Karpas-422 (cell line): ENCODE data around the gene MAP3K8. TPM values are rescaled to one million over a fixed set of nuclear protein-coding genes. Genes with fewer than 3 reads are reported as not detected.

Experiments
- DNase-seq: peaks from one replicate; pipeline ENCODE4 v3.0.0-alpha.2; 2015
- H2AFZ ChIP-seq: fragments of 200-600 bp; sonication (generic); 2 replicates; pipeline ENCODE4 v1.6.1; 2014; ENCODE audit warnings: antibody characterized with exemption, low read length, mixed read lengths
- H3K27ac ChIP-seq: fragments of 200-600 bp; sonication (generic); 2 replicates; pipeline ENCODE4 v1.5.1; 2014; ENCODE audit warnings: mild to moderate bottlenecking, low read length, moderate library complexity
- H3K27me3 ChIP-seq: fragments of 200-600 bp; sonication (generic); 2 replicates; pipeline ENCODE4 v1.6.1; 2014; ENCODE audit warnings: low read length, mixed read lengths
- H3K36me3 ChIP-seq: fragments of 200-600 bp; sonication (generic); 2 replicates; pipeline ENCODE4 v1.6.1; 2014; ENCODE audit warnings: low read length, mixed read lengths; ENCODE audit not compliant: insufficient read depth
- H3K4me1 ChIP-seq: fragments of 200-600 bp; sonication (generic); 2 replicates; pipeline ENCODE4 v1.6.1; 2014; ENCODE audit warnings: mild to moderate bottlenecking, low read length, mixed read lengths
- H3K4me2 ChIP-seq: fragments of 200-600 bp; sonication (generic); 2 replicates; pipeline ENCODE4 v1.6.1; 2014; ENCODE audit warnings: low read length, low read depth, mild to moderate bottlenecking; ENCODE audit not compliant: poor library complexity, severe bottlenecking
- H3K4me3 ChIP-seq: fragments of 200-600 bp; sonication (generic); 2 replicates; pipeline ENCODE4 v1.5.1; 2014; ENCODE audit warnings: mild to moderate bottlenecking, antibody characterized with exemption, low read length, mixed read lengths
- H3K79me2 ChIP-seq: fragments of 200-600 bp; sonication (generic); 2 replicates; pipeline ENCODE4 v1.6.1; 2014; ENCODE audit warnings: mild to moderate bottlenecking, low read length, mixed read lengths
- H3K9ac ChIP-seq: fragments of 200-600 bp; sonication (generic); 2 replicates; pipeline ENCODE4 v1.6.0; 2014; ENCODE audit warnings: low read length
- H3K9me2 ChIP-seq: fragments of 200-600 bp; sonication (generic), shearing (Covaris generic); replicated peaks from 2 replicates; pipeline ENCODE4 v1.6.0; 2014; ENCODE audit warnings: mild to moderate bottlenecking, low read length, moderate library complexity; ENCODE audit not compliant: insufficient read depth
- H3K9me3 ChIP-seq: fragments of 300-700, 200-600 bp; sonication (generic); 2 replicates; pipeline ENCODE4 v1.6.1; 2014; ENCODE audit warnings: low read length, mixed read lengths
- H4K20me1 ChIP-seq: fragments of 200-600 bp; sonication (generic); 2 replicates; pipeline ENCODE4 v1.6.1; 2014; ENCODE audit warnings: mild to moderate bottlenecking, antibody characterized with exemption, low read length, low read depth; ENCODE audit not compliant: insufficient read depth
- total RNA-seq: library from RNA; depleted of rRNA; stranded (reverse); fragments of >200 nt; shearing (Covaris generic); gene quantifications from 2 replicates; pipeline ENCODE4 v1.2.3, GENCODE V29; 2014; ENCODE audit warnings: low replicate concordance

The MAP3K8 gene
- total RNA-seq, 1 experiment from 2014 or later: 69.8 TPM

- Histone ChIP-seq H3K36me3 (no peaks in the 10 kb centered on the region), H3K9ac (peak overlapping the region; percentile 67), H3K4me2 (peak overlapping the region; percentile 65), H3K4me1 (peaks cover 93% of the 10 kb centered on the region), H3K27me3 (no peaks in the 10 kb centered on the region), H4K20me1 (no peaks in the 10 kb centered on the region), H3K9me2 (no peaks in the 10 kb centered on the region), H2AFZ (no peak overlapping the region), H3K27ac (peak overlapping the region; percentile 93), H3K79me2 (no peaks in the 10 kb centered on the region), H3K9me3 (no peaks in the 10 kb centered on the region), H3K4me3 (peak overlapping the region; percentile 35)
- DNase-seq: peak; percentile 92
Observed at GRCh38 chr10:30493609-30494530, 59.9 kb downstream of the MAP3K8 start.

- H3K4me1 ChIP-seq: peaks cover 86% of the 10 kb centered on the region
- no peaks in the 10 kb centered on the region for H4K20me1 ChIP-seq
- H3K4me2 ChIP-seq: peak overlapping the region; percentile 65
- H3K27me3 ChIP-seq: no peaks in the 10 kb centered on the region
- no peak overlapping the region for H2AFZ ChIP-seq
- no peaks in the 10 kb centered on the region for H3K9me3 ChIP-seq
- DNase-seq: no peak
- peak overlapping the region; percentile 93 for H3K27ac ChIP-seq
- H3K79me2 ChIP-seq: no peaks in the 10 kb centered on the region
- no peaks in the 10 kb centered on the region for H3K9me2 ChIP-seq
- peak overlapping the region; percentile 35 for H3K4me3 ChIP-seq
- H3K9ac ChIP-seq: peak overlapping the region; percentile 67
- no peaks in the 10 kb centered on the region for H3K36me3 ChIP-seq
Observed at GRCh38 chr10:30494558-30494957, 60.6 kb downstream of the MAP3K8 start.

GRCh38 chr10:30495687-30496086 is 61.7 kb downstream of the MAP3K8 start:
- H3K9ac ChIP-seq: no peak overlapping the region
- no peaks in the 10 kb centered on the region for H4K20me1 ChIP-seq
- H2AFZ ChIP-seq: no peak overlapping the region
- H3K4me3 ChIP-seq: no peak overlapping the region
- H3K9me2 ChIP-seq: no peaks in the 10 kb centered on the region
- no peak overlapping the region; the same call in 1 of the 2 replicates for H3K27ac ChIP-seq
- H3K4me1 ChIP-seq: peaks cover 83% of the 10 kb centered on the region
- no peak for DNase-seq
- H3K27me3 ChIP-seq: no peaks in the 10 kb centered on the region
- H3K4me2 ChIP-seq: no peak overlapping the region
- H3K36me3 ChIP-seq: no peaks in the 10 kb centered on the region
- H3K9me3 ChIP-seq: no peaks in the 10 kb centered on the region
- no peaks in the 10 kb centered on the region for H3K79me2 ChIP-seq

GRCh38 chr10:30499816-30500215 is 65.8 kb downstream of the MAP3K8 start:
- Histone ChIP-seq H3K9me2 (no peaks in the 10 kb centered on the region), H3K9ac (no peak overlapping the region), H4K20me1 (no peaks in the 10 kb centered on the region), H3K4me2 (no peak overlapping the region), H3K4me1 (peaks cover 83% of the 10 kb centered on the region), H3K79me2 (no peaks in the 10 kb centered on the region), H3K9me3 (no peaks in the 10 kb centered on the region), H2AFZ (no peak overlapping the region), H3K4me3 (no peak overlapping the region), H3K27ac (no peak overlapping the region; the same call in 1 of the 2 replicates), H3K36me3 (no peaks in the 10 kb centered on the region), H3K27me3 (no peaks in the 10 kb centered on the region)
- DNase-seq: no peak

- peak; percentile 45 for DNase-seq
- Histone ChIP-seq H3K9me2 (no peaks in the 10 kb centered on the region), H3K9ac (peak overlapping the region; percentile 70; the same call in 1 of the 2 replicates), H3K36me3 (no peaks in the 10 kb centered on the region), H3K4me1 (peaks cover 85% of the 10 kb centered on the region), H3K4me3 (no peak overlapping the region), H3K27me3 (no peaks in the 10 kb centered on the region), H3K9me3 (no peaks in the 10 kb centered on the region), H3K27ac (peak overlapping the region; percentile 98), H2AFZ (peak overlapping the region; percentile 59), H3K79me2 (no peaks in the 10 kb centered on the region), H4K20me1 (no peaks in the 10 kb centered on the region), H3K4me2 (no peak overlapping the region)
Observed at GRCh38 chr10:30500534-30500933, 66.5 kb downstream of the MAP3K8 start.

- H3K9me3 ChIP-seq: no peaks in the 10 kb centered on the region
- no peaks in the 10 kb centered on the region for H4K20me1 ChIP-seq
- DNase-seq: no peak
- no peaks in the 10 kb centered on the region for H3K36me3 ChIP-seq
- no peaks in the 10 kb centered on the region for H3K27me3 ChIP-seq
- peaks cover 87% of the 10 kb centered on the region for H3K4me1 ChIP-seq
- H3K9me2 ChIP-seq: no peaks in the 10 kb centered on the region
- peak overlapping the region; percentile 70 for H3K9ac ChIP-seq
- H3K27ac ChIP-seq: peak overlapping the region; percentile 98
- H3K4me2 ChIP-seq: peak overlapping the region; percentile 71
- no peaks in the 10 kb centered on the region for H3K79me2 ChIP-seq
- H3K4me3 ChIP-seq: no peak overlapping the region
- H2AFZ ChIP-seq: peak overlapping the region; percentile 59
Observed at GRCh38 chr10:30500963-30501504, 67.0 kb downstream of the MAP3K8 start.

GRCh38 chr10:30502266-30503060 is 68.5 kb downstream of the MAP3K8 start:
- peak overlapping the region; percentile 44 for H3K4me3 ChIP-seq
- peak overlapping the region; percentile 98 for H3K27ac ChIP-seq
- H3K9ac ChIP-seq: peak overlapping the region; percentile 70
- H3K9me2 ChIP-seq: no peaks in the 10 kb centered on the region
- no peak overlapping the region for H2AFZ ChIP-seq
- no peaks in the 10 kb centered on the region for H3K9me3 ChIP-seq
- H3K27me3 ChIP-seq: no peaks in the 10 kb centered on the region
- no peaks in the 10 kb centered on the region for H3K79me2 ChIP-seq
- peak; percentile 96 for DNase-seq
- H3K4me1 ChIP-seq: peaks cover 85% of the 10 kb centered on the region
- H3K4me2 ChIP-seq: peak overlapping the region; percentile 71
- no peaks in the 10 kb centered on the region for H3K36me3 ChIP-seq
- no peaks in the 10 kb centered on the region for H4K20me1 ChIP-seq
